H1 (cell line): ENCODE measurements around the gene RHO. TPM values are rescaled to one million over a fixed set of nuclear protein-coding genes. Genes with fewer than 3 reads are reported as not detected.

ENCODE experiments used
- KDM1A ChIP-seq: fragments of 200-600, 300-600 bp; sonication (generic); IDR thresholded peaks from 2 replicates; pipeline ENCODE4 v1.7.1; 2016; ENCODE audit warnings: mild to moderate bottlenecking, low read length, borderline replicate concordance
- PHF8 ChIP-seq: fragments of 200-600 bp; sonication (generic); conservative IDR thresholded peaks from 2 replicates; pipeline ENCODE4 v1.7.1; 2012; ENCODE audit warnings: low read depth, mild to moderate bottlenecking, inconsistent platforms, low read length, moderate library complexity
- SP1 ChIP-seq: IDR thresholded peaks from 2 replicates; pipeline ENCODE4 v1.6.1; 2011; ENCODE audit warnings: low read depth, low read length
- polyA plus RNA-seq, 7 experiments: library from polyadenylated mRNA; depleted of rRNA in 3 of 7; stranded (reverse) in 5 of 7; unstranded in 2 of 7; fragments of >200 nt in 5 of 7; fragments of 200-250 nt in 2 of 7; gene quantifications; 1 replicate in 5 of 7; 2 replicates in 1 of 7; 4 replicates in 1 of 7; pipeline versions ENCODE4 v1.2.1 to v1.2.3, GENCODE V29; 2011 to 2013; ENCODE audit warnings: missing spikeins in 2 of 7, mixed read lengths in 2 of 7
- total RNA-seq: library from RNA; stranded (reverse); fragmentation: NEBNext Ultra II Directional; extraction: Animal tissue kit (Norgen Biotek cat#: 25700); gene quantifications from 2 replicates; pipeline ENCODE4 v1.2.1, GENCODE V29; 2021

The RHO gene
- total and polyA plus RNA-seq, 2 of the 8 experiments (the other 6 are each of a cell fraction or from before 2014, with no cell fraction given): not detected

DNA sequence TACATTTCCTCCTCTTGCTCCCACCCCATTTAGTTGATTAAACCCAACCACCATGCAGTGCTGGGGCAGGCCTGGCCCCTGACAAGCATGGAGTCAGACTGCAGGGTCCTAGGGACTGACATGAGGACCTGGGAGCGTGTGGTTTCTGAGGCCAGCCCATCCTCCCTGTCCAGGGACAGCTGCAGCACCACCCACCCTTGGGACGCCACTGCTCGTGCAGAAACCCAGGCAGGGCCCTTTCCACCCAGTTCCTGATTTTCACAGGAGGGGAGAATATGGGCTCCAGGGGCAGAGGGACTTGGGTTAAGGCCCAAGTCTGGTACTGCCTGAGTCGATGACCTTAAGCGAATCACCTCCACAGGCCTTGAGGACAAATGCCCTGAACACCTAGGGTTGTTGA lies 54.4 kb downstream of the RHO start (continued):
- TF ChIP-seq PHF8: no peak
- TF ChIP-seq SP1: no peak
- no peak for TF ChIP-seq KDM1A
